Naive thymus-derived CD8-positive, alpha-beta T cell (primary cell): ENCODE data around the gene LY86. TPM values are rescaled to one million over a fixed set of nuclear protein-coding genes. Genes with fewer than 3 reads are reported as not detected.
A peak's percentile ranks its signal among the peaks of the same experiment; 100 is the strongest.

Experiments
- ATAC-seq, 2 donors: fragments of 150-1000 bp; cut with Tn5 transposase in 1 of 2; sonication (Bioruptor Pico), chemical (Tn5 transposase) in 1 of 2; 1 replicate in 1 of 2; 2 replicates in 1 of 2; pipeline ENCODE4 v1.10.0; 2021; ENCODE audit warnings: mild to moderate bottlenecking in 2 of 2, moderate library complexity in 2 of 2
- POLR2A ChIA-PET: fragments of 350-600 bp; sonication (Branson Sonifier 250); formaldehyde crosslinking; loops from one replicate; lab custom pipeline; 2021; ENCODE audit warnings: antibody characterized with exemption; lab: Charles Lee
- DNase-seq, 10 donors: peaks; one replicate each; pipeline versions ENCODE4 v3.0.0 to v3.0.0-alpha.2; 2020 to 2022
- H3K27ac Mint-ChIP-seq, 10 donors: one replicate each; pipeline ENCODE4 v1.8.0; 2020 to 2022; ENCODE audit warnings: mild to moderate bottlenecking in 10 of 10, mixed read lengths in 10 of 10, moderate library complexity in 4 of 10, inconsistent platforms in 1 of 10
- H3K27me3 Mint-ChIP-seq, 5 donors: one replicate each; pipeline ENCODE4 v1.8.0; 2021 to 2022; ENCODE audit warnings: mixed read lengths in 5 of 5
- H3K36me3 Mint-ChIP-seq, 3 donors: one replicate each; pipeline ENCODE4 v1.8.0; 2020 to 2022; ENCODE audit warnings: mixed read lengths in 3 of 3, mild to moderate bottlenecking in 2 of 3, inconsistent platforms in 1 of 3
- H3K4me1 Mint-ChIP-seq, 4 donors: one replicate each; pipeline ENCODE4 v1.8.0; 2021 to 2022; ENCODE audit warnings: mixed read lengths in 4 of 4
- H3K4me3 Mint-ChIP-seq, 10 donors: one replicate each; pipeline ENCODE4 v1.8.0; 2020 to 2022; ENCODE audit warnings: mild to moderate bottlenecking in 10 of 10, mixed read lengths in 10 of 10, moderate library complexity in 6 of 10, inconsistent platforms in 1 of 10
- H3K9me3 Mint-ChIP-seq, 9 donors: one replicate each; pipeline ENCODE4 v1.8.0; 2020 to 2022; ENCODE audit warnings: mixed read lengths in 9 of 9, mild to moderate bottlenecking in 3 of 9, inconsistent platforms in 1 of 9, moderate library complexity in 1 of 9
- polyA plus RNA-seq, 3 donors: library from polyadenylated mRNA; unstranded; fragments of 300-500 nt; fragmentation: Illumina TruSeq; gene quantifications; one replicate each; pipeline ENCODE4 v1.2.3, GENCODE V29; 2021
- total RNA-seq, 8 experiments: library from RNA in 2 of 8; stranded (reverse) in 2 of 8; gene quantifications; one replicate each; pipeline ENCODE4 v1.2.3 and lab custom pipeline; 2021 to 2026

The LY86 gene
- total and polyA plus RNA-seq, 5 experiments from 2014 or later, result 2.2 to 7.0 (median 6.0) TPM

GRCh38 chr6:6690144-6690483, 101.6 kb downstream of the LY86 start:
- ATAC-seq, result no peak
- Mint-ChIP-seq H3K9me3 (peaks cover 0 to 15% (median 4%) of the 10 kb centered on the region in 9 donors), H3K36me3 (peaks cover 0 to 4% (median 0%) of the 10 kb centered on the region in 3 donors), H3K4me3 (no peak overlapping the region), H3K4me1 (peaks cover 5 to 10% (median 9%) of the 10 kb centered on the region in 4 donors), H3K27ac (no peak overlapping the region), H3K27me3 (peaks cover 2 to 10% (median 3%) of the 10 kb centered on the region in 5 donors)
- POLR2A ChIA-PET, result no interaction called here
- DNase-seq, result no peak

GRCh38 chr6:6694368-6694780, 105.9 kb downstream of the LY86 start:
- Mint-ChIP-seq H3K4me1 (peaks cover 3 to 10% (median 6%) of the 10 kb centered on the region in 4 donors), H3K4me3 (no peak overlapping the region), H3K27me3 (peaks cover 3 to 20% (median 6%) of the 10 kb centered on the region in 5 donors), H3K36me3 (peaks cover 0 to 4% (median 0%) of the 10 kb centered on the region in 3 donors), H3K9me3 (peaks cover 0 to 15% (median 4%) of the 10 kb centered on the region in 9 donors), H3K27ac (no peak overlapping the region)
- no peak for DNase-seq
- no peak for ATAC-seq
- POLR2A ChIA-PET, result interaction anchor here (0.6 kb wide), 1 partner anchor 33 kb away, joined by 4 read pairs; no protein-coding TSS in a partner anchor

- POLR2A ChIA-PET, result no interaction called here
- no peak for ATAC-seq
- H3K9me3 Mint-ChIP-seq, result peaks cover 0 to 15% (median 4%) of the 10 kb centered on the region in 9 donors
- no peak overlapping the region for H3K4me3 Mint-ChIP-seq
- H3K4me1 Mint-ChIP-seq, result peaks cover 3 to 12% (median 6%) of the 10 kb centered on the region in 4 donors
- DNase-seq, result no peak
- H3K27ac Mint-ChIP-seq, result no peak overlapping the region
- peaks cover 0 to 4% (median 0%) of the 10 kb centered on the region in 3 donors for H3K36me3 Mint-ChIP-seq
- H3K27me3 Mint-ChIP-seq, result peaks cover 3 to 20% (median 6%) of the 10 kb centered on the region in 5 donors
Observed at GRCh38 chr6:6694825-6695624, 106.5 kb downstream of the LY86 start.

GRCh38 chr6:6695625-6696276, 107.2 kb downstream of the LY86 start:
- H3K4me3 Mint-ChIP-seq, result no peak overlapping the region
- POLR2A ChIA-PET, result no interaction called here
- peak overlapping the region in 2 of 10 donors; percentile 35 to 81 for H3K27ac Mint-ChIP-seq
- no peak for ATAC-seq
- H3K4me1 Mint-ChIP-seq, result peaks cover 3 to 14% (median 6%) of the 10 kb centered on the region in 4 donors
- H3K27me3 Mint-ChIP-seq, result peaks cover 3 to 20% (median 6%) of the 10 kb centered on the region in 5 donors
- H3K36me3 Mint-ChIP-seq, result peaks cover 0 to 2% (median 0%) of the 10 kb centered on the region in 3 donors
- no peak for DNase-seq
- H3K9me3 Mint-ChIP-seq, result peaks cover 0 to 13% (median 4%) of the 10 kb centered on the region in 9 donors

- Mint-ChIP-seq H3K4me3 (no peak overlapping the region), H3K27ac (peak overlapping the region in 2 of 10 donors; percentile 39 to 56), H3K4me1 (peaks cover 5 to 14% (median 7%) of the 10 kb centered on the region in 4 donors), H3K27me3 (peaks cover 3 to 20% (median 12%) of the 10 kb centered on the region in 5 donors), H3K36me3 (peaks cover 0 to 4% (median 0%) of the 10 kb centered on the region in 3 donors), H3K9me3 (peaks cover 0 to 4% (median 0%) of the 10 kb centered on the region in 9 donors)
- DNase-seq (peak in 1 of 10 donors; percentile 21), ATAC-seq (no peak)
- POLR2A ChIA-PET, result no interaction called here
Observed at GRCh38 chr6:6696867-6697531, 108.5 kb downstream of the LY86 start.

- H3K27ac Mint-ChIP-seq, result peak overlapping the region in 1 of 10 donors; percentile 30
- ATAC-seq, result no peak
- POLR2A ChIA-PET, result no interaction called here
- peaks cover 0 to 4% (median 0%) of the 10 kb centered on the region in 3 donors for H3K36me3 Mint-ChIP-seq
- no peak overlapping the region for H3K4me3 Mint-ChIP-seq
- peaks cover 0 to 3% (median 0%) of the 10 kb centered on the region in 9 donors for H3K9me3 Mint-ChIP-seq
- H3K27me3 Mint-ChIP-seq, result peaks cover 0 to 20% (median 13%) of the 10 kb centered on the region in 5 donors
- no peak for DNase-seq
- peaks cover 6 to 14% (median 8%) of the 10 kb centered on the region in 4 donors for H3K4me1 Mint-ChIP-seq
Observed at GRCh38 chr6:6697620-6698019, 109.1 kb downstream of the LY86 start.

GRCh38 chr6:6699741-6700367, 111.3 kb downstream of the LY86 start:
- H3K27ac Mint-ChIP-seq, result peak overlapping the region in 2 of 10 donors; percentile 24 to 79
- H3K9me3 Mint-ChIP-seq, result peaks cover 0 to 3% (median 0%) of the 10 kb centered on the region in 9 donors
- no peak overlapping the region for H3K4me3 Mint-ChIP-seq
- peaks cover 9 to 23% (median 15%) of the 10 kb centered on the region in 4 donors for H3K4me1 Mint-ChIP-seq
- peaks cover 0 to 4% (median 0%) of the 10 kb centered on the region in 3 donors for H3K36me3 Mint-ChIP-seq
- POLR2A ChIA-PET, result no interaction called here
- peaks cover 0 to 13% (median 11%) of the 10 kb centered on the region in 5 donors for H3K27me3 Mint-ChIP-seq
- ATAC-seq (no peak), DNase-seq (no peak)

- H3K27me3 Mint-ChIP-seq, result peaks cover 0 to 9% (median 5%) of the 10 kb centered on the region in 5 donors
- peaks cover 0 to 3% (median 0%) of the 10 kb centered on the region in 9 donors for H3K9me3 Mint-ChIP-seq
- peaks cover 0 to 4% (median 0%) of the 10 kb centered on the region in 3 donors for H3K36me3 Mint-ChIP-seq
- H3K4me3 Mint-ChIP-seq, result peak overlapping the region in 1 of 10 donors; percentile 53
- H3K4me1 Mint-ChIP-seq, result peaks cover 9 to 21% (median 15%) of the 10 kb centered on the region in 4 donors
- no peak for DNase-seq
- POLR2A ChIA-PET, result no interaction called here
- no peak for ATAC-seq
- no peak overlapping the region for H3K27ac Mint-ChIP-seq
Observed at GRCh38 chr6:6700407-6701270, 112.1 kb downstream of the LY86 start.

- peaks cover 0 to 3% (median 0%) of the 10 kb centered on the region in 9 donors for H3K9me3 Mint-ChIP-seq
- H3K27me3 Mint-ChIP-seq, result peaks cover 0 to 9% (median 5%) of the 10 kb centered on the region in 5 donors
- peaks cover 0 to 4% (median 0%) of the 10 kb centered on the region in 3 donors for H3K36me3 Mint-ChIP-seq
- POLR2A ChIA-PET, result interaction anchor here (0.7 kb wide), 1 partner anchor 9 kb away, joined by 3 read pairs; no protein-coding TSS in a partner anchor
- peak overlapping the region in 2 of 10 donors; percentile 12 to 49 for H3K4me3 Mint-ChIP-seq
- H3K27ac Mint-ChIP-seq, result peak overlapping the region in 2 of 10 donors; percentile 20 to 51
- DNase-seq (no peak), ATAC-seq (no peak)
- peaks cover 9 to 19% (median 15%) of the 10 kb centered on the region in 4 donors for H3K4me1 Mint-ChIP-seq
Observed at GRCh38 chr6:6701864-6702263, 113.3 kb downstream of the LY86 start.

GRCh38 chr6:6703699-6704098, 115.2 kb downstream of the LY86 start:
- Mint-ChIP-seq H3K27me3 (peaks cover 0 to 9% (median 6%) of the 10 kb centered on the region in 5 donors), H3K4me3 (no peak overlapping the region), H3K27ac (no peak overlapping the region), H3K4me1 (peaks cover 6 to 12% (median 10%) of the 10 kb centered on the region in 4 donors), H3K36me3 (peaks cover 0 to 4% (median 0%) of the 10 kb centered on the region in 3 donors), H3K9me3 (peaks cover 0 to 3% (median 0%) of the 10 kb centered on the region in 9 donors)
- DNase-seq, result no peak
- POLR2A ChIA-PET, result interaction anchor here (0.7 kb wide), 1 partner anchor 646 kb away, joined by 5 read pairs; no protein-coding TSS in a partner anchor
- ATAC-seq, result no peak
